IPS-18a (cell line): ENCODE measurements around the gene CYB5R4.
"Not testable (repeated sequence)": the region's sequence is repeated elsewhere in the genome, so short reads cannot be mapped to it uniquely, and the experiment has no call there.

ENCODE experiments used
- H3K27ac ChIP-seq: one replicate; pipeline ENCODE4 v1.5.1; 2013; ENCODE audit warnings: low read length
- H3K27me3 ChIP-seq: one replicate; pipeline ENCODE4 v1.6.1; 2013; ENCODE audit warnings: mild to moderate bottlenecking, low read length; ENCODE audit not compliant: control insufficient read depth, insufficient read depth
- H3K36me3 ChIP-seq: one replicate; pipeline ENCODE4 v1.6.1; 2013; ENCODE audit warnings: low read depth, low read length; ENCODE audit not compliant: control insufficient read depth
- H3K4me1 ChIP-seq: one replicate; pipeline ENCODE4 v1.6.1; 2013; ENCODE audit warnings: low read depth, low read length; ENCODE audit not compliant: control insufficient read depth
- H3K4me3 ChIP-seq: one replicate; pipeline ENCODE4 v1.5.1; 2013; ENCODE audit warnings: low read length
- H3K9ac ChIP-seq: one replicate; pipeline ENCODE4 v1.6.1; 2013; ENCODE audit warnings: mild to moderate bottlenecking, low read length, moderate library complexity
- H3K9me3 ChIP-seq: one replicate; pipeline ENCODE4 v1.6.1; 2013; ENCODE audit warnings: low read depth, low read length; ENCODE audit not compliant: control insufficient read depth

CYB5R4 gene

GRCh38 chr6:83889621-83890020, 30.1 kb downstream of the CYB5R4 start:
- Histone ChIP-seq H3K36me3 (no peaks in the 10 kb centered on the region), H3K9me3 (no peaks in the 10 kb centered on the region), H3K27me3 (no peaks in the 10 kb centered on the region), H3K9ac (no peak overlapping the region), H3K4me3 (no peak overlapping the region), H3K27ac (no peak overlapping the region), H3K4me1 (no peaks in the 10 kb centered on the region)

DNA sequence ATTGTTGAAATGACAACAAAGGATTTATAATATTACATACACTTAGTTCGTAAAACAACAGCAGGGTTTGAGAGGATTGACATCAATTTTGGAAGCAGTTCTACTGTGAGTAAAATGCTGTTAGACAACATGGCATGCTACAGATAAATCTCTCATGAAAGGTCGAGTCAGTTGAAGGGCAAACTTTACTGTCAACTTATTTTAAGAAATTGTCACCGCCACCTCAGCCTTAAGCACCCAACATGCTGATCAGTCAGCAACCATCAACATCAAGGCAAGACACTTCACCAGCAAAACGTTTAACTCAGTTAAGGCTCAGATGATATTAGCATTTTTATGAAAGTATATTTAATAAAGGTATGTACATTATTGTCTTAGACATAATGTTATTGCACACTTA, 31.0 kb downstream of the CYB5R4 start:
- Histone ChIP-seq H3K4me1 (no peaks in the 10 kb centered on the region), H3K9me3 (no peaks in the 10 kb centered on the region), H3K9ac (no peak overlapping the region), H3K36me3 (no peaks in the 10 kb centered on the region), H3K27me3 (no peaks in the 10 kb centered on the region), H3K27ac (no peak overlapping the region), H3K4me3 (no peak overlapping the region)

- Histone ChIP-seq H3K27me3 (no peaks in the 10 kb centered on the region), H3K4me1 (no peaks in the 10 kb centered on the region), H3K4me3 (no peak overlapping the region), H3K9me3 (no peaks in the 10 kb centered on the region), H3K27ac (no peak overlapping the region), H3K9ac (no peak overlapping the region), H3K36me3 (no peaks in the 10 kb centered on the region)
These were observed 32.1 kb downstream of the CYB5R4 start for GRCh38 chr6:83891586-83891985.

- Histone ChIP-seq H3K4me3 (no peak overlapping the region), H3K36me3 (no peaks in the 10 kb centered on the region), H3K4me1 (no peaks in the 10 kb centered on the region), H3K27me3 (no peaks in the 10 kb centered on the region), H3K9ac (no peak overlapping the region), H3K9me3 (no peaks in the 10 kb centered on the region), H3K27ac (no peak overlapping the region)
These were observed 33.5 kb downstream of the CYB5R4 start for GRCh38 chr6:83893024-83893423.

GRCh38 chr6:83897094-83897493, 37.6 kb downstream of the CYB5R4 start:
- not testable (repeated sequence) for H3K4me3 ChIP-seq, H3K9ac ChIP-seq, H3K27me3 ChIP-seq, H3K9me3 ChIP-seq, H3K27ac ChIP-seq, H3K4me1 ChIP-seq, H3K36me3 ChIP-seq

DNA sequence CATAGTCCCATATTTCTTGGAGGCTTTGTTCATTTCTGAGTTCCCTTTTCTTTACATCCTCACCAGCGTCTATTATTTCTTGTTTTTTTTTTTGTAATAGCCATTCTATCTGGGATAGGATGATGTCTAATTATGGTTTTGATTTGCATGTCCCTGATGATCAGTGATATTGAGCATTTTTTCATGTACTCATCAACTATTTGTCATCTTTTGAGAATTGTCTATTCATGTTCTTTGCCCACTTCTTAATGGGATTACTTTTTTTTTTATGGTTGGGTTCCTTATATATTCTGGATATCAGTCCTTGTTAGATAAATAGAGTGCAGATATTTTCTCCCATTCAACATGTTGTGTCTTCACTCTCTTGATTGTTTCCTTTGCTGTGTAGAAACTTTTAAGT, 42.1 kb downstream of the CYB5R4 start:
- H3K9me3 ChIP-seq, result no peaks in the 10 kb centered on the region
- no peaks in the 10 kb centered on the region for H3K4me1 ChIP-seq
- H3K27ac ChIP-seq, result no peak overlapping the region
- no peak overlapping the region for H3K9ac ChIP-seq
- H3K4me3 ChIP-seq, result no peak overlapping the region
- no peaks in the 10 kb centered on the region for H3K36me3 ChIP-seq
- no peaks in the 10 kb centered on the region for H3K27me3 ChIP-seq

DNA sequence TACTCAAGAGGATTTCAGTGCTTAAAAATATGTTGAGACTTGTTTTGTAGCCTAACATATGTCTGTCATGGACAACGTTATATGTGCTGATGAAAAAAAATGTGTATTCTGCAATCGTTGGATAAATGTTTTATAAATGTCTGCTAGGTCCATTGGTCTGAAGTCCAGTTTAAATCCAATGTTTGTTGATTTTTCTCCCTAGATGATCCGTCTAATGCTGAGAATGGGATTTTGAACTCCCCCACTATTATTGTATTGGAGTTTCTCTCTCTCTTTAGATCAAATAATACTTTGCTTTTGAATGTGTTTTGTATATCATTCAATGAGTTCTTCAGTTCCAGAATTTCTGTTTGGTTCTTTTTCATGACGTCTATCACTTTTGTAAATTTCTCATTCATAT, 44.9 kb downstream of the CYB5R4 start:
- Histone ChIP-seq H3K27me3 (no peaks in the 10 kb centered on the region), H3K4me1 (no peaks in the 10 kb centered on the region), H3K9me3 (no peaks in the 10 kb centered on the region), H3K4me3 (no peak overlapping the region), H3K9ac (no peak overlapping the region), H3K27ac (no peak overlapping the region), H3K36me3 (no peaks in the 10 kb centered on the region)

GRCh38 chr6:83905648-83906047, 46.2 kb downstream of the CYB5R4 start:
- no peak overlapping the region for H3K27ac ChIP-seq
- no peaks in the 10 kb centered on the region for H3K4me1 ChIP-seq
- H3K9me3 ChIP-seq, result no peaks in the 10 kb centered on the region
- no peaks in the 10 kb centered on the region for H3K27me3 ChIP-seq
- no peak overlapping the region for H3K4me3 ChIP-seq
- no peak overlapping the region for H3K9ac ChIP-seq
- H3K36me3 ChIP-seq, result no peaks in the 10 kb centered on the region

DNA sequence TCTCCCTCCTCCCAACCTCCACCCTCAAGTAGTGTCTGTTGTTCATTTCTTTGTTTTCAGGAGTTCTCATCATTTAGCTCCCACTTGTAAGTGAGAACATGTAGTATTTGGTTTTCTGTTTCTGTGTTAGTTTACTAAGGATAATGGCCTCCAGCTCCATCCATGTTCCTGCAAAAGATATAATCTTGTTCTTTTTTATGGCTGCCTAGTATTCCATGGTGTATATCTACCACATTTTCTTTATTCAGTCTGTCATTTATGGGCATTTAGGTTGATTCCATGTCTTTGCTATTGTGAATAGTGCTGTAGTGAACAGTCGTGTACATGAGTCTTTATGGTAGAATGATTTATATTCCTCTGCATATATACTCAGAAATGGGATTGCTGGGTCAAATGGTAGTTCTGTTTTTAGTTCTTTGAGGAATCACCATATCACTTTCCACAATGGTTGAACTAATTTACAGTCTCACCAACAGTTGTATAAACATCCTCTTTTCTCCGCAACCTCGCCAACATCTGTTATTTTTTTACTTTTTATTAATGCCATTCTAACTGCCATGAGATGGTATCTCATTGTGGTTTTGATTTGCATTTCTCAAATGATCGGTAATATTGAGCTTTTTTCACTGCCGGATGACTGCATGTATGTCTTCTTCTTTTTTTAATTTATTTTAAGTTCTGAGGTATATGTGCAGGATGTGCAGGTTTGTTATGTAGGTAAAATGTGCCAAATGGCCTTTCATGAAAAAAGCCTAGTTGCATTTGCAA, 48.3 kb downstream of the CYB5R4 start:
- H3K36me3 ChIP-seq, H3K4me3 ChIP-seq, H3K9me3 ChIP-seq, H3K27me3 ChIP-seq, H3K27ac ChIP-seq, H3K9ac ChIP-seq, H3K4me1 ChIP-seq: not testable (repeated sequence)

GRCh38 chr6:83908813-83909212, 49.3 kb downstream of the CYB5R4 start:
- Histone ChIP-seq H3K4me3 (no peak overlapping the region), H3K4me1 (peaks cover 12% of the 10 kb centered on the region), H3K9me3 (no peaks in the 10 kb centered on the region), H3K36me3 (no peaks in the 10 kb centered on the region), H3K27me3 (no peaks in the 10 kb centered on the region), H3K9ac (no peak overlapping the region), H3K27ac (no peak overlapping the region)

DNA sequence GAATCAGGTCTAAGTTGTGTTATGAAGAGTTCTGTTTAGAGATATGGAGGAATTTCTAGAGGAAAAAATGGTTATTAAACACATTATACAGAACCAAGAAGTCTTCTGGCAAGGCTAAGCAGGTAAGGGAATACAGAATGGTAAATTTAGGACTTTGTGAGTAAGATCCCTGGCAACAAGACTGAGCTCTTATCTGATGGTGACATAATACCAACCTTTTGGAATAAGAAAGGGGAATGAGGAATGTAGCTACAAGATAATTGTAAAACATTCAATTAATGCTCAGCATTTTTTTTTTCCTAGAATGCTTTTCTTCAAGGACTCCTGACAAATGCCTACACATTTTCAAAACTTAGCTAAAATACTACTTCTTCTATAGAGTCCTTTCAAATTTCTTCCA, 51.8 kb downstream of the CYB5R4 start:
- no peak overlapping the region for H3K4me3 ChIP-seq
- no peak overlapping the region for H3K27ac ChIP-seq
- H3K4me1 ChIP-seq, result peaks cover 12% of the 10 kb centered on the region
- no peak overlapping the region for H3K9ac ChIP-seq
- H3K36me3 ChIP-seq, result no peaks in the 10 kb centered on the region
- no peaks in the 10 kb centered on the region for H3K27me3 ChIP-seq
- H3K9me3 ChIP-seq, result no peaks in the 10 kb centered on the region

DNA sequence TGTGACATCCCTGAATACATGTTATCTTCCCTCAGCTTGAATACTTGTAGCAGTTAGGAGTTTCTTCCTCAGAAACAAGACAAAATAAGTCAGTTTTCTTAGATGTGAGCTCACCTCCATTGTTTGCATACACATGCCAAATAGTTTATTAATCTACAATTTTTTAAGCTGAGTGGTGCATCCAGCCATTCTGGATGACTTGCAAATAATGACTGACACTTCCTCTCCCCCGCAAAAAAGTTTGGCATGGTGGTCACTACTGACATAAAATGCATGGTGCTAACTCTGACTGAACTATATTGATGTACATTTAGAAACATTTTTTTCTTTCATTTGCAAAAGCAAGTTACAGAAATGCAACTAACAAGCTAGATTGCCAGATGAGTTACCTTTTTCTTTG, 55.5 kb downstream of the CYB5R4 start:
- no peak overlapping the region for H3K9ac ChIP-seq
- no peaks in the 10 kb centered on the region for H3K9me3 ChIP-seq
- no peak overlapping the region for H3K27ac ChIP-seq
- no peaks in the 10 kb centered on the region for H3K27me3 ChIP-seq
- no peaks in the 10 kb centered on the region for H3K36me3 ChIP-seq
- H3K4me1 ChIP-seq, result peaks cover 12% of the 10 kb centered on the region
- no peak overlapping the region for H3K4me3 ChIP-seq
